SH-SY5Y (cell line): ENCODE measurements around the gene CCDC24.

Source experiments
- GATA2 ChIP-seq: IDR thresholded peaks from 2 replicates; pipeline ENCODE4 v1.6.1; 2011; ENCODE audit warnings: mild to moderate bottlenecking, low read depth, low read length
- GATA3 ChIP-seq: IDR thresholded peaks from 2 replicates; pipeline ENCODE4 v1.6.1; 2011; ENCODE audit warnings: low read depth, mild to moderate bottlenecking, low read length, moderate library complexity

GRCh38 chr1:44021581-44022321, 30.4 kb downstream of the CCDC24 start:
- no peak for TF ChIP-seq GATA2
- no peak for TF ChIP-seq GATA3
